CD4-positive, alpha-beta memory T cell (primary cell): Measurements from ENCODE around the gene FRS3. TPM values are rescaled to one million over a fixed set of nuclear protein-coding genes. Genes with fewer than 3 reads are reported as not detected.
A peak's percentile ranks its signal among the peaks of the same experiment; 100 is the strongest.

Source experiments
- CTCF ChIA-PET: fragments of 350-600 bp; sonication (Branson Sonifier 250); formaldehyde crosslinking; loops from one replicate; lab custom pipeline; 2021; ENCODE audit warnings: inconsistent platforms; ENCODE audit not compliant: partially characterized antibody; lab: Charles Lee
- POLR2A ChIA-PET: fragments of 350-600 bp; sonication (Branson Sonifier 250); formaldehyde crosslinking; loops from one replicate; lab custom pipeline; 2021; ENCODE audit not compliant: partially characterized antibody; lab: Charles Lee
- DNase-seq, 5 donors: peaks; one replicate each; pipeline versions ENCODE4 v3.0.0 to v3.0.0-alpha.2; 2020 to 2022; ENCODE audit warnings: mixed read lengths in 1 of 5
- H3K27ac ChIP-seq: one replicate; pipeline ENCODE4 v1.7.0; 2013; ENCODE audit warnings: low read depth, low read length
- H3K27me3 ChIP-seq: 2 replicates; pipeline ENCODE4 v1.7.0; 2013; ENCODE audit warnings: mild to moderate bottlenecking, low read length, moderate library complexity; ENCODE audit not compliant: insufficient read depth
- H3K36me3 ChIP-seq: 2 replicates; pipeline ENCODE4 v1.7.0; 2013; ENCODE audit warnings: mild to moderate bottlenecking, low read length, moderate library complexity; ENCODE audit not compliant: insufficient read depth
- H3K4me1 ChIP-seq: 2 replicates; pipeline ENCODE4 v1.7.0; 2013; ENCODE audit warnings: mild to moderate bottlenecking, low read length, moderate library complexity; ENCODE audit not compliant: insufficient read depth
- H3K4me3 ChIP-seq, 2 donors: one replicate each; pipeline ENCODE4 v1.7.0; 2013; ENCODE audit warnings: low read length in 2 of 2, mild to moderate bottlenecking in 1 of 2
- H3K9me3 ChIP-seq, 2 donors: one replicate each; pipeline ENCODE4 v1.7.0; 2013; ENCODE audit warnings: low read length in 2 of 2, control low read depth in 1 of 2; ENCODE audit not compliant: control insufficient read depth in 1 of 2
- H3K27ac Mint-ChIP-seq, 7 donors: one replicate each; pipeline ENCODE4 v1.8.0; 2020 to 2021; ENCODE audit warnings: mixed read lengths in 7 of 7, mild to moderate bottlenecking in 6 of 7, inconsistent platforms in 3 of 7, moderate library complexity in 3 of 7
- H3K27me3 Mint-ChIP-seq, 2 donors: one replicate each; pipeline ENCODE4 v1.8.0; 2020 to 2021; ENCODE audit warnings: mixed read lengths in 2 of 2
- H3K36me3 Mint-ChIP-seq, 2 donors: one replicate each; pipeline ENCODE4 v1.8.0; 2020 to 2021; ENCODE audit warnings: mixed read lengths in 2 of 2, inconsistent platforms in 1 of 2, mild to moderate bottlenecking in 1 of 2
- H3K4me1 Mint-ChIP-seq, 4 donors: one replicate each; pipeline ENCODE4 v1.8.0; 2020 to 2021; ENCODE audit warnings: mixed read lengths in 4 of 4, mild to moderate bottlenecking in 1 of 4
- H3K4me3 Mint-ChIP-seq, 8 donors: one replicate each; pipeline ENCODE4 v1.8.0; 2020 to 2021; ENCODE audit warnings: mixed read lengths in 8 of 8, mild to moderate bottlenecking in 7 of 8, moderate library complexity in 6 of 8, inconsistent platforms in 3 of 8
- H3K9me3 Mint-ChIP-seq, 8 donors: one replicate each; pipeline ENCODE4 v1.8.0; 2020 to 2021; ENCODE audit warnings: mixed read lengths in 8 of 8, mild to moderate bottlenecking in 5 of 8, inconsistent platforms in 3 of 8, moderate library complexity in 1 of 8
- intact Hi-C: fragments of 100-400 bp; cut with micrococcal nuclease; formaldehyde crosslinking; loops from one replicate; pipeline ENCODE4 v1.15.1; 2023
- polyA plus RNA-seq, 2 donors: library from polyadenylated mRNA; unstranded; fragments of 300-500 nt; fragmentation: Illumina TruSeq; gene quantifications; one replicate each; pipeline ENCODE4 v1.2.3, GENCODE V29; 2021
- total RNA-seq, 2 experiments: library from RNA; stranded (reverse); gene quantifications; one replicate each; pipeline ENCODE4 v1.2.3, GENCODE V29; 2021

Gene FRS3
- total and polyA plus RNA-seq, 4 experiments from 2014 or later: 2.2 to 10.0 (median 5.8) TPM

DNA sequence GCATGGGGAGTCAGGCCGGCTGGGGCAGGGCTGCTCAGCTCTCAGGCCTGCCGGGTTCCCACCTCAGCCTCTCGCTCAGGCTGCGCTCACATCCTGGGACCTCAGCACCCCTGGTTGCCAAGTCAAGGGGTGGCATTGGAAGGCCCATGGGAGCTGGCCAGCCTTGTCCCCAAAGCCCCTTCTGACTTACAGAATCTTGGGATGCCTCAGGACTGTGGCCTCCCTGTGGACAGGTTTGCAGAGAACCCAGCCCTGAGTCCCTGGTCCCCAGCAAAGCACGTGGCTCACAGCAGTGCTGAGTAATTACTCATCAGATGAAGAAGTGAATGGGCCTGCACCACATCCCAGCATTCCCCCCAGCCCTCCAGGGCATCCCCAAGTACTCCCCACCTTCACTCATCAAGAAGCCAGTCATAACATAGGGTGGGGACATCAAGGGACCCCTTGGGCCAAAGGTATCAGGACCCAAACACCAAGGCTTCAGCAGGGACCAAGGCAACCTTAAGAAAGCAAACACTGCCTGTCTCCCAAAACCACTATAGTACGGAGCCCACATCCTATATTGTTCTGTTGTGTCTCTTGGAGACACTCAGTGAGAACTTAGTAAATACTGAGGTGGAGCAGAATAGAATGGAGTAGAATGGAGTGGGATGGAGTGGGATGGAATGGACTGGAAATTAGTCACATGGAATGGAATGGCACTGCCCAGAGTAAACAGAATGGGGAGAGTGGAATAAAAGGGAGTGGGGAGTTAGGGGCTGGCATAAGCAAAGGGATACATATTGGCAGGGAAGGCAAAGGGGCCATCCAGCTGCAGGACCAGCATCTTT, 36.1 kb downstream of the FRS3 start:
- Histone ChIP-seq H3K36me3 (no peaks in the 10 kb centered on the region), H3K4me1 (no peaks in the 10 kb centered on the region), H3K27me3 (no peaks in the 10 kb centered on the region), H3K27ac (no peak overlapping the region), H3K4me3 (no peak overlapping the region), H3K9me3 (no peaks in the 10 kb centered on the region)
- CTCF ChIA-PET: no interaction called here
- no peak for DNase-seq
- Mint-ChIP-seq H3K27me3 (no peaks in the 10 kb centered on the region), H3K36me3 (no peaks in the 10 kb centered on the region), H3K4me1 (no peaks in the 10 kb centered on the region), H3K4me3 (no peak overlapping the region), H3K9me3 (no peaks in the 10 kb centered on the region), H3K27ac (no peak overlapping the region)
- intact Hi-C loops: no loop called here
- POLR2A ChIA-PET: no interaction called here

DNA sequence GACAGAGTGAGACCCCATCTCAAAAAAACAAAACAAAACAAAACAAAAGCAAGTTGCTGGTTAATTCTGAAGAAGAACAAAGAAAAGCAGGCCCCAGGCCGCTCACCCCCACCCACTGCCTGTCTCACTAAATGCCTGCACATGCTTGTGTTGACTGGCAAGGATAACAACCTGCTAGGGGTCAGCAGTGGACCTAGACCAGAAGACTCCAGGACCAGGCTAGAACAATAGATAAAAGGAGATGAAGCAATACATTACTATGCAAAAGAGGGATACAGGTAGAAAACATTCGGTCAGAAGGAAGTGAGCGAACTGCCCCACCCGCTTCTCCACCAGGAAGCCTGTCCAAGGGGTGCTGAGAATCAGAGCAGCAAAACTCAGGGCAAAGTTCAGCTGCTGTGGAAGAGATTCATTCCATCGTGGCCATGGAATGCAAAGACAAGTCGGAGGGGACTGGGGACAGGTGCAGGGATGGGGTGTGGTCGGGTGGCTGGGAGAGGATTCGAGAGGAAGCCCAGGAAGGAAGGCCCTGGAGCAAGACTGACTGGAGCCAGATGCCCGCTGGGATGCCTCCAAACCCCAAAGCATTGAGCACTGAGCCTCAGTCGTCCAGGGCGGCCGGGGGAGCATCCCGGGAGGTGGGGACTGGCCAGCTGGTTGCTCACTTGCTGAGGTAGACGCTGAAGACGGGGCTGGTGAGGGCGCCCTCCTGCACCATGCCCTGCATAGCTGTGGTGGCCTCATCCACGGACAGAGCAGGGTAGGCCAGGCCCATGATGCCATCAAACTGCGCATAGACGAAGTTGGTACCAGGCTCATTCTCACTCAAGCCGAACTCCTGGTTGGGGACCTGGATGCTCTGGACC, 37.8 kb downstream of the FRS3 start:
- no peak for DNase-seq
- Histone ChIP-seq H3K9me3 (no peaks in the 10 kb centered on the region), H3K27me3 (no peaks in the 10 kb centered on the region), H3K4me3 (no peak overlapping the region), H3K27ac (no peak overlapping the region), H3K36me3 (no peaks in the 10 kb centered on the region), H3K4me1 (no peaks in the 10 kb centered on the region)
- no peaks in the 10 kb centered on the region for H3K4me1 Mint-ChIP-seq
- H3K27me3 Mint-ChIP-seq: peaks cover 0 to 1% of the 10 kb centered on the region in 2 donors
- CTCF ChIA-PET: no interaction called here
- H3K27ac Mint-ChIP-seq: no peak overlapping the region
- intact Hi-C loops: no loop called here
- H3K36me3 Mint-ChIP-seq: no peaks in the 10 kb centered on the region
- no peaks in the 10 kb centered on the region for H3K9me3 Mint-ChIP-seq
- H3K4me3 Mint-ChIP-seq: no peak overlapping the region
- POLR2A ChIA-PET: no interaction called here

DNA sequence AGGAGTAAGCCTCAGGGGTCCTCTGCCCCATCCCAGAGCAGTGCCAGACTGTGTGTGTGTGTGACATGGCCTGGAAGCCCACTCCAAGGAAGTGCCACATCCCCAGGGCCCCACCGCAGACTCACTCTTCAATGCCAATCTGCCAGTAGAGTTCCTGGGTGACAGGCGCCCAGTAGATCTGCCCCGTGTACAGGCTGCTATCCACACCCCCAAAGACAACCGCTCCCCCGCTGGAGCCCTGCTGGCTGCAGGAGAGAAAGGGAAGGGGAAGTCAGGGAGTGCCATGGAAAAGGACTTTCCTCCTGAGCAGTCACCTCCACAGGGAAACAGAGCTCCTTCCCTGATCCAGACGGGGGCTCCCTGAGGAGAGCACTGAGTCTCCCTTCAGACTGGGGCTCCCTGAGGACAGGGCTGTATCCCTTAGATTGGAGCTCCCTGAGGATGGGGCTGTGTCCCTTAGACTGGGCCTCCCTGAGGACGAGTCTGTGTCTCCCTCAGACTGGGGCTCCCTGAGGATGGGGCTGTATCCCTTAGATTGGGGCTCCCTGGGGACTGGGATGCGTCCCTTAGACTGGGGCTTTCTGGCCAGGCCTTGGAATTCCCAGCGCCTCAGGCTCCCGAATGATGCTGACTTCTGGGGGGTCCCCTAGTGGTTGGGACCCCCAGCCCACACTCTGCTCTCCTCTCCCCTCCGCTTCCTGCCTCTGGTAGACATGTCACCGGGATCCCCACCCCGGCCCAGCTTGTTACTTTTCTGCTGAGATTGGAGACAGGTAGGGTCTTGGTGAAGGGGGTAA, 39.1 kb downstream of the FRS3 start:
- intact Hi-C loops: no loop called here
- no peak for DNase-seq
- Mint-ChIP-seq H3K27me3 (peaks cover 0 to 1% of the 10 kb centered on the region in 2 donors), H3K4me3 (no peak overlapping the region), H3K27ac (no peak overlapping the region), H3K9me3 (no peaks in the 10 kb centered on the region), H3K36me3 (peaks cover 0 to 1% of the 10 kb centered on the region in 2 donors), H3K4me1 (peaks cover 0 to 5% (median 2%) of the 10 kb centered on the region in 4 donors)
- Histone ChIP-seq H3K27me3 (no peaks in the 10 kb centered on the region), H3K27ac (no peak overlapping the region), H3K4me1 (peaks cover 4% of the 10 kb centered on the region), H3K9me3 (no peaks in the 10 kb centered on the region), H3K36me3 (no peaks in the 10 kb centered on the region), H3K4me3 (no peak overlapping the region)
- ChIA-PET POLR2A (no interaction called here), CTCF (no interaction called here)

DNA sequence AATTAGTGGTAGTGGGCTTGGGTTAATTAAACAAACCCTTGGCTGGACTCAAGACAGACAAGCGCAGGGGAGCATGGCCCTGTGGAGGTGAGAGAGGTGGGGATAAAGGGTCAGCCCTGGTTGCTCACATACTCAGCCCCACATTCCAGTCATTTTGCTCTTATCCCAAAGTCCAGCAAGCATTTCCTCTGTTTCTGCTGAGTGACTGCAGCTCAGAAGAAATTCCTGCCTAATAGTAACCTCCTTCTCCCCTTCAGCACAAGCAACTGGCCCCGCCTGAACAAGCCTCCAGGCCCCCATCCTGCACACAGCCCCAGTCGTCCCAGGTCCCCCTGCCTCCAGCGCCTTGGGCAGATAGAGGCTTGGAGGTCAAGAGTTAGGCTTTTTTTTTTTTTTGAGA, 40.7 kb downstream of the FRS3 start:
- peaks cover 4% of the 10 kb centered on the region for H3K4me1 ChIP-seq
- CTCF ChIA-PET: no interaction called here
- DNase-seq: no peak
- peaks cover 0 to 3% of the 10 kb centered on the region in 2 donors for H3K36me3 Mint-ChIP-seq
- POLR2A ChIA-PET: interaction anchor here (1.9 kb wide), 1 partner anchor 47 kb away, joined by 4 read pairs; no protein-coding TSS in a partner anchor
- no peaks in the 10 kb centered on the region for H3K27me3 ChIP-seq
- H3K27ac Mint-ChIP-seq: no peak overlapping the region
- H3K4me3 ChIP-seq: no peak overlapping the region
- no peak overlapping the region for H3K27ac ChIP-seq
- H3K27me3 Mint-ChIP-seq: peaks cover 0 to 1% of the 10 kb centered on the region in 2 donors
- H3K36me3 ChIP-seq: no peaks in the 10 kb centered on the region
- no peaks in the 10 kb centered on the region for H3K9me3 ChIP-seq
- no peaks in the 10 kb centered on the region for H3K9me3 Mint-ChIP-seq
- H3K4me3 Mint-ChIP-seq: no peak overlapping the region
- peaks cover 0 to 6% (median 3%) of the 10 kb centered on the region in 4 donors for H3K4me1 Mint-ChIP-seq
- intact Hi-C loops: loop anchor here (10.0 kb wide), 1 partner anchor 1896 kb away; the partner anchor contains the start of gene MAD2L1BP

DNA sequence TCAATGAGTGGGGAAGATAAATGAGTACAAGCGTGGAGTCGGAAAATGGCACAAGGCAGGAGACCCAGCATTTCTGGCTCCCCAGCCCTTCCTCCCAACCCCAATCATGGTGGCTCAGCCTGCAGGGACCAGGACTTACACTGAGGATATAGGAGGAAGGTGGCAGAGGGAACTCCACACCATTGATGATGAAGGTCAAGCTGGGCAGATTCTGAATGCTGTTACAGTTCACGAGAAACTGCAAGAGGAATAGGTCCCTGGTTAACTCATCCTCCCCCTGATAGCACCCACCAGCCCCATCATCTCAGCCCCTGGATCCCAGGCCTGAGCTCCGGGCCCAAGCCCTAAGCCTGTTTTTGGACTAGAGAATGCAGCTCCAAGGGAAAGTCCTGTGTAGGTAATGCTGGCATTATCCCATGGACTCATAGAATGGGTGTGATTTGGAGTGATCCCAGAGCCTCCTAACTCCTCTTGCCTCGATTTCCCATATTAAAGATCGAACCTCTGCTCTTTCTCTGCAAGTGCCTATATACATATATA, 42.0 kb downstream of the FRS3 start:
- POLR2A ChIA-PET: interaction anchor here (1.2 to 1.9 kb wide), 2 partner anchors 49 to 50 kb away, joined by 3 to 4 read pairs; partner anchors contain the start of gene TOMM6
- no peak overlapping the region for H3K4me3 Mint-ChIP-seq

DNA sequence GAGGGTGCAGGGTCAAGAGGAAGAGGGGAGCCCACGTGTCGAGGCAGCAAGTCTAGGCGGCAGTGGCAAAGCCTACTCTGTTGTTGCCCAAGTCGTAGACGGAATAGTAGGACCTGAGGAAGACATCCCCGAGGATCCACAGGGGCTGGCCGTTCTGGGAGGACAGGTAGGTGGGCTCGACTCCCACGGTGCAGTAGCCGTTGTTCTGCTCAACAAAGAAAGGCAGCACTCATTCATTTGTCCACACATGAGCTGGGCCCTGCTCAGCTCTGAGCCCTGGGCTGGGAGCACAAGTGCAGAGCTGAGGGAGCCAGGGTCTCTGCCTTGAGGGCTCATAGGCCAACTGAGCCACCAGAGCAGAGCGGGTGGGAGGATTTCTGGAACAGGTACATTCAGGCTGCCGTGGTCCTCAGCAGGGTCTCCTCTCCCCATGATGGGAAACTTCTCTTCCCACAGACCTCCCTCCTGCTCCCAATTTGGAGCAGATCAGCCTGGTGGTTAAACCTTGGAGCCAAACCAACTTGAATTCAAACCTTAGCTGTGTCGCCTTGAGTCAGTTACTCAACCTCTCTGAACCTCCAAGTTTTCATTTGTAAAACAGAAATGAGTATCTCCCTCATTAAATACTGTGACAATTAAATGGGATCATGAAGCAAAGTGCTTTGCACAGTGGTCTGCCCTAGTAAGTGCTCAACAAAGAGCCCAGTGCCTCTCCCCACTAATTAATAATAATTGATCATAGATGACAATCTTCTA, 42.7 kb downstream of the FRS3 start:
- Mint-ChIP-seq H3K27me3 (peaks cover 0 to 1% of the 10 kb centered on the region in 2 donors), H3K27ac (peak overlapping the region in 2 of 7 donors; percentile 15 to 22), H3K4me1 (peaks cover 8 to 24% (median 17%) of the 10 kb centered on the region in 4 donors), H3K9me3 (no peaks in the 10 kb centered on the region), H3K36me3 (peaks cover 0 to 3% of the 10 kb centered on the region in 2 donors), H3K4me3 (peak overlapping the region in 2 of 8 donors; percentile 9 to 59)
- intact Hi-C loops: loop anchor here (10.0 kb wide), 1 partner anchor 1898 kb away; the partner anchor contains the start of gene MAD2L1BP
- ChIA-PET CTCF (interaction anchor here (1.1 kb wide), 1 partner anchor 50 kb away, joined by 3 read pairs; the partner anchor contains the start of gene TOMM6), POLR2A (interaction anchor here (1.0 to 4.6 kb wide), 3 partner anchors 43 to 50 kb away, joined by 3 to 43 read pairs (median 4); partner anchors contain the start of genes FRS3 and TOMM6)
- no peaks in the 10 kb centered on the region for H3K9me3 ChIP-seq
- H3K4me3 ChIP-seq: no peak overlapping the region
- DNase-seq: no peak
- peaks cover 25% of the 10 kb centered on the region for H3K4me1 ChIP-seq
- H3K36me3 ChIP-seq: no peaks in the 10 kb centered on the region
- no peaks in the 10 kb centered on the region for H3K27me3 ChIP-seq
- H3K27ac ChIP-seq: no peak overlapping the region

More for the DNA sequence above, 42.0 kb downstream of the FRS3 start:
- Histone ChIP-seq H3K4me1 (peaks cover 18% of the 10 kb centered on the region), H3K36me3 (no peaks in the 10 kb centered on the region), H3K27me3 (no peaks in the 10 kb centered on the region), H3K27ac (no peak overlapping the region), H3K9me3 (no peaks in the 10 kb centered on the region), H3K4me3 (no peak overlapping the region)
- H3K27me3 Mint-ChIP-seq: peaks cover 0 to 1% of the 10 kb centered on the region in 2 donors
- H3K27ac Mint-ChIP-seq: peak overlapping the region in 1 of 7 donors; percentile 22
- H3K9me3 Mint-ChIP-seq: no peaks in the 10 kb centered on the region
- no peak for DNase-seq
- CTCF ChIA-PET: interaction anchor here (1.1 kb wide), 1 partner anchor 49 kb away, joined by 3 read pairs; the partner anchor contains the start of gene TOMM6
- H3K4me1 Mint-ChIP-seq: peaks cover 4 to 19% (median 13%) of the 10 kb centered on the region in 4 donors
- intact Hi-C loops: loop anchor here (10.0 kb wide), 1 partner anchor 1897 kb away; the partner anchor contains the start of gene MAD2L1BP
- peaks cover 0 to 3% of the 10 kb centered on the region in 2 donors for H3K36me3 Mint-ChIP-seq
